ENCODE measurements around the gene GATD1.

- TF ChIP-seq CTCF (IDR thresholded peaks at IDR 0.05) (no peak), RAD21 (conservative IDR thresholded peaks at IDR 0.05 in 1 of 2, IDR thresholded peaks at IDR 0.05 in 1 of 2) (no peak), POLR2AphosphoS2 (conservative IDR thresholded peaks at IDR 0.05; ENCODE audit: low read length) (no peak), POLR2A (IDR thresholded peaks at IDR 0.05; ENCODE audit: low read length) (no peak), EP300 (IDR thresholded peaks at IDR 0.05) (no peak), PHF8 (IDR thresholded peaks at IDR 0.05; ENCODE audit: borderline replicate concordance, low read depth) (no peak), NFE2L2 (conservative IDR thresholded peaks at IDR 0.05; ENCODE audit: low read length) (no peak), MAX (IDR thresholded peaks at IDR 0.05) (no peak), CHD2 (IDR thresholded peaks at IDR 0.05; ENCODE audit: low read length, partially characterized antibody) (no peak), USF2 (IDR thresholded peaks at IDR 0.05) (no peak), ZNF302 (CRISPR knock-in tag; IDR thresholded peaks at IDR 0.05) (no peak)
Measured at GRCh38 chr11:818396-819128, 41.3 kb upstream of the GATD1 start, which contains the start of gene PNPLA2.

Data from A549 (cell line).